ENCODE results near the gene KCTD2.
"Not testable (repeated sequence)": the region's sequence is repeated elsewhere in the genome, so short reads cannot be mapped to it uniquely, and the experiment has no call there.

Gene KCTD2

DNA sequence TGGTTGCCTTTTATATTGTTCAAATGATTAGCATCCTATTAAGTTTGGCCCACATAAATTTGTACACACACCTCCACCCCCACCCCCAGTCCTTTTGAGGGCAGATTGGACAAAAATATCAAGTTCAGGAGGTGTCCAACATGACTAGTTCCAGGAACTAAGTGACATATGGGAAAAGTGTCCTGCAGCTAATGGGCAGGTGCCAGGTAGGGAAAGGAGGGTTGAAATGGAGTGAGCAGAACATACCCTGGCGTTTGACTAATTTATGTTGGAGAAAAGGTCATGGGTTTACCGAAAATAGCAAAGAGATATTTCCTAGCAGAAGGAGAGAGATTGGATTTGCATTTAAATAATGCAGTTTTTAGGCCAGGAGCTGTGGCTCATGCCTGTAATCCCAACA, 4.9 kb downstream of the KCTD2 start:
- DNase-seq (ENCODE audit: low spot score), result peak; percentile 98

DNA sequence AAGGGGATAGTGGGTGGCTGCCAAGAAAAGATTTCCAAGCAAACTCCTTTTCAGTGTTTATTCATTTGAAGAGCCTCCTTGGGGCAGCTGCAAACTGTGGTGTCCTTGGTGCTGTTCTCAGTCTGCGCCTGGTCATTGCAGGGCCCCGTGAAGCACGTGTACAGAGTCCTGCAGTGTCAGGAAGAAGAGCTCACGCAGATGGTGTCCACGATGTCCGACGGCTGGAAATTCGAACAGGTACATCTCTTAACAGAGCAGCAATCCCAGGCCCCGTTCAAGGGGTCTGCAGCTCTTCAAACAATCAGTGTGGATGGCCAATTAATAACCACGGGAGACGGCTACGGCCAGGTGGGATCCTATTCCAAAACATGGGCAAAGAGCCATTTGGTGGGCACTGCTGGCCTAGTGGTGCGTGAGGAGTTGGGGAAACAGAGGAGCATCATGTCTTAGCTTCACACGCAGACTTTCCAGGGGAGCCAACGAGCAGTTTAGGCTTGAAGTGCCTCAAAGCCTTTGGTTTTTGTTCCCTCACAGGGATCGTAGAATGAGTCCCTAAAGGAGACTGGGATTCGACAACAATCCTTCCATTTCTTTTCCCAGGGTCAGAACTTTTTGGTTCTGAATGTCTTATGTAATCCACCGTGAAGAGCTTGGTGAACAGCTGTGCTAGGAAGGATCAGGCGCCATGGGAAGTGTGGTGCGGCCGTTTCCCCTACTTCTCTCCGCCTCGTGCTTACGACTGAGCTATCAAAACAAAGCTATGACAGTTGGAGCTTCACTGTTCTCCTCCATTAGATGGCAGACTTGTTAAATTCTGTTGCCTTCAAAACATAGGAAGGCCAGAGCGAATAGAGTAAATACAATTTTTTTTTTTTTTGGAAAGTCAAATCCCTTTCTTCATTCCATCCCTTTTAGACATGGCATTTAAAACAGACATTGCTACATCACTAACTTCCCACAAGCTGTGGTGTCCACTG, 12.6 kb downstream of the KCTD2 start:
- peak; percentile 89 for DNase-seq (ENCODE audit: low spot score)

DNA sequence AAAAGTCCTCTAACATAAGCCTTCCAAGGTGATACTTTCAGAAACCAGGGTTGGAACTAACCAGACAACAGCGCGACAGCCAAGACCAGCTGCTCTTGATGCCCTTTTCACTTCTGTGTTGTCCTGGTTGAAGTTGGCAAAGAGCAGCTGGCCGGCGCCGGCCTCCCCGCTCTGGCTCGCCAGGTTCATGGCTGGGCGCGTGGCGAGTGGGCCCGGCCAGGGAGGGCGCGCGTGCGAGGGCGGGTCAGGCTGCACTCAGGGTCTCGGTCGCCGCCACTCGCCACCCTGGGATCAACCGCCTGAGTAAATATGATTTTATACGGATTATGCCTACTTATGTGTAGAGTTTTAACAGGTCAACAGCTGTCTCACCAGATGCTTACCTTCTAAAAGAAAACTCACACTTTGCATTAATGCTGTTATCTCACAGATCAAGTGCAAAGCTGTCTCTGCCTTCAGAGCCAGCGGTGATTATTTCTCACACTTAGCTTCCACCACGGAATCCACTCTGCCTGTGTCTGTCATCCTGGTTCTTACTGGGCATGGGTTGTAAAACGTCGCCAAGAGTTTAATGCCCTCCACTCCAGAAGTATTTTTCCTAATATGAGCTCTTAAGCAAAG, 13.5 kb downstream of the KCTD2 start:
- DNase-seq (ENCODE audit: low spot score), result no peak

DNA sequence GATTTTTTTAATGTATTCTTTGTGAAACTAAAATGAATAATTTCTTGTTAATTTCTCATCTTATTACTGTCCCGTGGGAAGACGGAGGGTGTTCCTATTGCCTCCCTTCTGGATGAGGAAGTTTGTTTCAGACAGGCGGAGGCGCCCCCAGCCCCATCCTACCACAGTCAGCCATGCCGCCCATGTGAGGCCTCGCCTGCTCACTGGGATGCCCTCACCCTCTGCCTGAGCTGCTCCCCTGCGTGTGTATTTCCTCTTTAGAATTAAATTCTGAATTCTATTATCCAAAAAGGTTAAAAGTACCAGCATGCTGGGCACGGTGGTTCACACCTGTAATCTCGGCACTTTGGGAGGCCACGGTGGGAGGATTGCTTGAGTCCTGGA, 14.0 kb downstream of the KCTD2 start:
- DNase-seq (ENCODE audit: low spot score), result no peak

DNA sequence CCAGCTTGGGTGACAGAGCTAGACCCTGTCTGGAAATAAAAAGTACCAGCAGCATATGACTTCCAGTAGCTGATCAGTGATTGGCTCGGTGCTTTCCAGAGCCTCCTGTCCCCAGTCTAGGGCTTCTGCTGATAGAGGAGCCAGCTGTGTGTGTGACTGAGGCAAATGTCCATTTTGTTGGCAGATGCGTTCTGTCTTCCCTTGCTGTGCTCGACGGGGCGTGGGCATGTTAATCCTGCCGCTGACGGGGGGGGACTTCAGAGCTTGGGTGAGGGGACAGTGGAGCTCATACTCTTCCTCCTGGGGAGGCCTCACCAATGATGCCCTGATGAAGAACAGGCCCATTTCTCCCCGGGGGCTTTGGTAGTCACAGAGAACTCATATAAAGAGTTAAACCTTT, 14.6 kb downstream of the KCTD2 start:
- no peak for DNase-seq (ENCODE audit: low spot score)

DNA sequence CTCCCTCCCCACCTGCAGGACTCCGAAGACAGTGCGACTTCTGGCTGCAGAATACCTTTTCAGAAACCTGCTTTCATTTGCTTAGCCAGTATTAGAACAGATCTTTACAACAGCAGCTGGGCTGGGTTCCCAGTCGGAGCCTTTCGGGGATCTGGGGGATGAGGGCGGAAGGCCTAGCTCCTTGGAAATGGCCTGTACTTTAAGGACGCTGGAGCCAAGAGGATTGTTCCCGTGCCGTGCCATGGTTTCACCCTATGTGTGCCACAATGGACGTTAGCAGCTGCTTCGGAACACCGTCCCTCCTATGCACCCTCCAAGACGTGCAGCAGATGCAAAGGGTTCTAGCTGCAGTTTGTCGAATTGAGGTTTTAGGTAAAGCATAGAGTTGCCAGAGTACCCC, 16.2 kb downstream of the KCTD2 start:
- no peak for DNase-seq (ENCODE audit: low spot score)

DNA sequence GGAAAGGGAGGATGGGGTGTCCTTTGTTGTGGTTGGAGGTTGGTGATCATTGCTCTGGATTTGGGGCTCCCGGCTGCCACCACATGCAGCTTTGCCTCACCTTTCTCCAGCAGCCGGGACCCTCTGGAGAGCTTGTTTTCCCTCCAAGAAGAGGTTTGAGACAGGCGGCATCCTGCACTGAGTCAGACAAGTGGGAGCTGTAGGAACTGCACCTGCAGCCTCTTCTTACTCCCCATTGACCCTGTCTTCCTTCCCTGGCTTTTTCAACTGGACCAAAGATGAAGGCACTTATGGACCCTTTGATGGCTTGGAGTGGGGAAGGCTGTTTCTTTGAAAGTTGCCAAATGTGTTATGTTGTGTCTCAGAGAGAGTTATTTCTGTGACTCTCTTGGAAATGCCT, 16.6 kb downstream of the KCTD2 start:
- no peak for DNase-seq (ENCODE audit: low spot score)

DNA sequence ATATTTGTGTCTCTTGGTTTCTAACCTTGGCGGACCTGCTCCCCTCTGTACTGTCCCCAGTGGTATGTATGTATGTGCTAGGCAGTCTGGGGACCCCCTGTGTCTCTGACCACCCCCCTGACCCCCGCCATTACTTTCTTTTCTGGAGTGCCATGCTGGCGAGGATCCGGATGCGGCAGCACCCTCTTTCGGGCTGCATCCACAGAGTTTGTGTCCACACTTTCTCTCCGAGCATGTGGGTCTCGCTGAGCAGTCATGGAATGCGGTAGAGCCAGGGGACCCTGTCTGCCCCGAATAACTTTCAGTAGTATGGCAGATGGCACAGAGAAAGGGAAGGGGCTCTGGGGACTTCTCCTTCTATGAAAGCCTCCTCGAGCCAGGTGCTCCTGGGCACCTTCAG, 17.0 kb downstream of the KCTD2 start:
- no peak for DNase-seq (ENCODE audit: low spot score)

DNA sequence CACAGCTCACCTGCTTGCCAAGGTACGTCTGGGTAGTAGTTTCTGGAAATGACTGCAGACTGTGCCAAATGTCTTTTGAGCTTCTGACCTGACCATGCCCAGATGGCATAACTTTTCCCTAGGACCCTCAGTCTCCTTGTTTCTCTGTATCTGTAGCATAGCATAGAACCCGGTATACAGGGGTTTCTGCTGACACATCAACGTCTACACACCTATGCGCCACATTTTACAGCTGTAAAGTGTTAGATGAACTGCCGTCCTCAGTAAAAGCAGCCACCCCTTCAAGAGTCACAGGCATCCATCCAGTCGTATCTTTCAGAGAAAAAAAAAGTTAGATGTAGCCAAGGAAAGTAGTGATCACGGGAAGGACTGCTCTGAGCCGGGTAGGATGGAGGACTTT, 17.4 kb downstream of the KCTD2 start:
- DNase-seq (ENCODE audit: low spot score), result no peak

DNA sequence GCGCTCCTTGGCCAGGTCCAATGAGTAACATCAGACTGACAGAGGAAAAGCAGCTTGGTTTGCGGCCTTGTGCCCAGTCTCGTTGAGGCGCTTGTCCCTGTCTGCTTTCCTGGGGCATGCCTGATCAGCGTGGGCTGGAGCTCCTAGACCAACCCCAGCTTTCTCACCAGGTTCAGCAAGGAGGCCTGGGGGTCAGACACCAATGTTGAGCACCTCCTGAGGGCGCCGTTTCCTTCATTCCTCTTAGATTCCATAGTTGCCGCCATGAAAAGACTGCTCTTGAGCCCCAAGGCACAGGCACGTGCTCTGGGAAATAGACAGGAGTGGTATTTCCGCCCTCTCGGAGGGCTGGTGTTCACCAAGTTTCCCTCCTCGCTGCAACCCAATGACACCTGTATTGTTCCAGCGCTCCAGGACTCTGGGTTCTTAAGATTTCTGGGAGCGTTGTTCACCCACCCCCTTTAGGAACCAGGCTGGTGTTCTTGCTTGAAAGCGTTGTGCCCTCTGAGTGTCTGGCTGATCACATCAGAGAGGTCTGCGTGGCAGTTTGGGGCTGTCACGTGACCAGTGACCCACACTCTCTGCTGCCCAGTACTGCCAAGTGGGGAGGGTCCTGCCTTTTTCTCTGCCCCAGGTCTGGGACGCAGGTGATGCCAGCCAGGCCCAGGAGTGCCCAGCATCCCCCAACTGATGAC, 18.0 kb downstream of the KCTD2 start:
- DNase-seq (ENCODE audit: low spot score), result no peak

DNA sequence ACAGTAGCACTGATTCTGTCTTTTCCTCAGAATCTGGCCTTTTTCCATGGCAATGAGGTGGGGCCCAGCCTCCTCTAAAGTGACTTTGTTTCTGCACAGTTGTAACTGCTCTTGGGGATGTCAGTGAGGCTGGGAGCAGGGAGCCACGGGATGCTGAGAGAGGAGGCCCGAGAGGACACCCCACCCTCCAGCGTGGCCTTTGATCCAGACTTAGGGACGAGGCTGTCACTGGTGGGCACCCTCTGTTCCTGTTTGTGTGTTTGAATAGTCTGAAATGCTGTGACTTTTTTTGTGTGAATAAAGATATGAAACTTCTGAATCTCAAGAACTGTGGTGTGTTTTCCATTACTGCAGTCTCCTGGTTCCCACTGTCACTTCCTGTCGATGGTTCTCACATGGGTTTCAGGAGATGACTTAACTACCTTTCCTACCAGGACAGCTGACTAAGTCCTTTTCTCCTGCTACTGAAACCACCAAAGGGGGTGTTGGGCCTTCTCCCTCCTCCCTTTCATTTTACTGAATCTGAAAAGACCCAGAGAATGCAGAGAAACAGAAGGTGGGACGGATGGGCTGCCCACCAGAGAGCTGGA, 18.6 kb downstream of the KCTD2 start:
- no peak for DNase-seq (ENCODE audit: low spot score)

DNA sequence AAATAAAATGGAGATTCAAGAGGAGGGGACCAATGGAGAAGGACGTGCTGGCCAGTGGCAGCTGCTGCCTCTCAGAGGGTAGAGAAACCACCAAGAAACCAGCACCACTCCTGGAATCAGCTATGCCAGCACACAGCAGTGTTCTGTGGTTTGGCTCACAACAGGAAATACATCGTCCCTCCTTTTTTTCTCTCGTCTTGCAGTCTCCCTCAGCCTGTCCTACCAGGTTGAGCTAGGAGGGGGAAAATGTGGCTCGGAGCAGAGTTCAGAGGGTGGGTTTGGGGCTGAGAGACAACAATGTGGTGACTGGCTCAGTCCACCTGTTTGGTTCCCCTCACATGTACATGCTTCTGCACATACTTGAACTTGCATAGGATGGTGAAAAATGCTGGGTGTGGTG, 20.8 kb downstream of the KCTD2 start:
- DNase-seq (ENCODE audit: low spot score), result no peak

DNA sequence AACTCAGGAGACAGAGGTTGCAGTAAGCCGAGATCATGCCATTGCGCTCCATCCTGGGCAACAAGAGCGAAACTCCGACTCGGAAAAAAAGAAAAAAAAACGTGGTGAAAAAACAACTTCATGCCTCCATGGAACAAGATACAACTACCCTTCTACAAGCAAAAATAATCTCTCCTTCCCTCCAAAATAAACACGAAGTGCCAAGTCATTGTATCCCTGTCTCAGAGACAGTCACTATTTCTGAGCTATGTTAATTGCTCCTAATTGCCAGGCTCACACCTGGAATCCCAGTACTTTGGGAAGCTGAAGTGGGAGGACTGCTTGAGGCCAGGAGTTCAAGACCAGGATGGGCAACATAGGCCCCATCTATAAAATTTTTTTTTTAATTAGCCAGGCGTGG, 21.7 kb downstream of the KCTD2 start:
- DNase-seq (ENCODE audit: low spot score), result no peak

DNA sequence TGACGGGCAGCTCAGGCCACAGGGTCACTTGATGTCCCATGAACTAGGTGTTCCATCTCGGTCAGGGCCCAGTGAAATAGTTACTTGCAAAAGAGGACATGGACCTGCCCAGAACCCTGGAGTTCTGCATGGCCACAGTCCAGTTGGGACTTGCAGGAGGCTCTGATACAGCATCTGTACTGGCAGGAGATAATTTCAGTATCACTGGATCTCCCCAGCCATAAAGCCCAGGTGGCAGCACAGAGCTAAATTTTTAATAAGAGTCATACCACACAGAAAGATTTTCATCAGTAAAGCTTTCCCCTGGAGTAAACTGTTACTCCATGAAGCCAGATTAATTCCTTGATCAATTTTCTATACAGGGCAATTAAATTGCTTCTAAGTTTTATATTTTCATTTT, 22.8 kb downstream of the KCTD2 start:
- DNase-seq (ENCODE audit: low spot score), result no peak

DNA sequence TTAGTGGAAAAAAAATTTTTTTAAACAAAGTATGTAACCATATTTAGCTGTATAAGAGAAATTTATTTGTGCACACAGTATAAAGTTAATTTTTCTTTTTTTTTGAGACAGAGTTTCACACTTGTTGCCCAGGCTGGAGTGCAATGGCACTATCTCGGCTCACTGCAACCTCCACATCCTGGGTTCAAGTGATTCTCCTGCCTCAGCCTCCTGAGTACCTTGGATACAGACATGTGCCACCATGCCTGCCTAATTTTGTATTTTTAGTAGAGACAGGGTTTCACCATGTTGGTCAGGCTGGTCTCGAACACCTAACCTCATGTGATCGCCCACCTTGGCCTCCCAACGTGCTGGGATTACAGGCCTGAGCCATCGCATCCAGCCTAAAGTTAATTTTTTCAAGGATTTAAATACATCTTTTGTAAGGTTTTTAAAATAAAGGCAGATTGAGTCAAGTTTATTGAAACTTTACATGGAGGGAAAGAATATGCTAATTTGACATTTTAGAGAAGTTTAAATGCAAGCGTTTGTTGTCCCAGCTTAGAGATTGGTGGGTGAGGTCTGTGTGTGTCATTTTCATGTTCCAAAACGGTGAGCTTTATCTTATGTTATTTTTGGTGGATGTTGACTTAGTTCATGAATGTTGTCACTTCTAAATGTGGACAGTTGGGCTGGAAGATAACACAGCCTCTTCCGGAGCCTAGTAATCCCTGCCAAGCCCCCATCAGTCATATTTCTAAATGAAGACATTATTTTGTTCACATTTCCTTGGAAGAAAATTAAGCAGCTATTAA, 24.6 kb downstream of the KCTD2 start:
- DNase-seq (ENCODE audit: low spot score), result not testable (repeated sequence)

DNA sequence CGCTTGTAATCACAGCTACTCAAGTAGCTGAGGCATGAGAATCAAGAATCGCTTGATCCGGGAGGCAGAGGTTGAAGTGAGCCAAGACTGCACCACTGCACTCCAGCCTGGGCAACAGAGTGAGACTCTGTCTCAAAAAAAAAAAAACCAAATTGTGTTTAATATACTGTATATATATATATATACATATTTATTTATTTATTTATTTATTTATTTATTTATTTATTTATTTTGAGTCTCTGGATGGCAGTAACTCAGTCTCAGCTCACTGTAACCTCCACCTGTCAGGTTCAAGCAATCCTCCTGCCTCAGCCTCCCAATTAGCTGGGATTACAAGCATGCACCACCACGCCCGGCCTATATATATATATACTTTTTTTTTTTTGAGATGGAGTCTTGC, 25.9 kb downstream of the KCTD2 start:
- not testable (repeated sequence) for DNase-seq (ENCODE audit: low spot score)

DNA sequence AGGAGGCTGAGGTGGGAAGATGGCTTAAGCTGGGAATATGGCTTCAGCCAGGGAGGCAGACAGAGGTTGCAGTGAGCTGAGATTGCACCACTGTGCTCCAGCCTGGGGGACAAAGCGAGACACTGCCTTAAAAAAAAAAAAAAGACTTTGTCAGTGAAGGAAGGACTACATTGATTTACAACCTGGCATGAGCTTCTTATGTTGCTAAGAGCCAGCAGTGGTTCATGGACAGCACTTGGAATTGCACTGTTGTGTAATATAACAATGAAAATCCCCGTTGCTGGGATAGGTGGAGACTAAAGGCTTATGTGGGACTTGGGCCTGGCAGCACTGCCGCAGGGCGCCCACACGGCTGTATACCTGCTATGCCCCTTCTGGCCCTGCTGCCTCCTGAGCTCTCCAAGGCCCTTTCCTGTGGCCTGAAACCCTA, 26.6 kb downstream of the KCTD2 start:
- DNase-seq (ENCODE audit: low spot score), result no peak

DNA sequence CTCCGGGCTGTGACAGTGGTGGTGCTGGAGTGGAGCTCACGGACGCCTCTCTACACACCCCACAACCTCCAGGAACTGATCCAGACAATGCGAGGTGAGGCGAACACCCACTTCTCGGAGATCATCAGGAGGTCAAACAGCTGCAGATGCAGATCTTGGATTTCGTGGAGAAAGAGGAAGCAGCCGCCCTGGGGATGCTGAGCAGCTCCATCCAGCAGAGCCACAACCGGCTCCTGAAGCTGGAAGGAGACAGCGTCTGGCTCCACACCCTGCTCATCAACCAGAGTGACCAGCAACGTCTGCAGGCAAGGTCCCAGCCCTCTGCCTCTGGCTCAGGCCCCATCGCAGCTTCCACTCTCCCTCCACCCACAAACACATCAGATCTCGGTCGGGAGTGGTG, 27.5 kb downstream of the KCTD2 start:
- no peak for DNase-seq (ENCODE audit: low spot score)

DNA sequence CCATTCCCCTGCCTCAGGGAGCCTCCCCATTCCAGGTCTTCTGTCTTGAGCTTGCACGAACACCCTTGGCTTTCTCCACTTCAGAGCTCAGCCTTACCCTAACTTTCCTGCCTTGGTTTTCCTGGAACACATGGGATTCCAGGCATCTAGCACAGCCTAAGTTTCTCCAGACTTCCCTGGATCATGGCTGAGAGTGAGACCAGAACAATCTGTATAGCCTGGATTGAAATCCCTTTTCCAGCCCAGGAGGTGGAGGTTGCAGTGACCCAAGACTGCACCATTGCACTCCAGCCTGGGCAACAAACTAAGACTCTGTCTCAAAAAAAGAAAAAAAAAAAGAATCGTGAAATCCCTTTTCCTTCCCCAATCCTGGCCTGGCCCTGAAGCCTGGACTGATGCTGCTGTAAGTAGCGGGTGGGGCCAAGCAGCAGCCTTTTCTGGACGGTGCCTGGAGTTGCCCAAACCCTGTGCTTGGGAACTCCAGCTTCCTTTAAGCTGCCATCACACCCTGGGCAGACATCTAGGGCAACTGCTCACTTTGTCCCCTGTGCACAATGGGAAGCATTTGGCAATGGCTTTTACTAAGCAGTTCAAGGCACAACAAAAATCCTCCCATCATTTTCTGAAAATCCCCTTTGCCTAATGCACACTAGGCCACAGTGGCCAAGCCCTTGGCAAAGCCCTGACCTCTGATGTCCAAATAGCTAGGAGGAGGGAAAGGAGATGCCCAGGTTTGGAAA, 28.7 kb downstream of the KCTD2 start:
- DNase-seq (ENCODE audit: low spot score), result no peak

DNA sequence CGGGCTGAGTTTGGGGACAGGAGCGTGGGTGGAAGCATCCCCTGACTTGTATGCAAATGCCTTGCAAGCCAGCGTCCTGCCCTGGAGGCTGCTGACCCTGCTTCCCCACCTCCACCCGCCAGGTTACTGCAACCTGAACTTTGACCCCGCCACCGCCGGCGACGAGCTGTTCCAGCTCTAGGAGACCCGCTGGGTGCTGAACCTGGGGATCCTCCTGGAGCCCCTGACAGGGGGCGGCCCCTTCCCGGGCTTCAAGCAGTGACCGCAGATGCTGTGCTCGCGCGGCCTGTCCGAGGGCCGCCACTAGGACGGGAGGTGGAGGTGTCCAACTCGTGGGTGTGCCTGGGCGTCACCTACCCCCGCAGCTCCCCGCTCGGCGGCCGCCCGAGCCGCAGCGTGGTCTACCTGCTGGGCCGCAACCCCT, 30.1 kb downstream of the KCTD2 start:
- no peak for DNase-seq (ENCODE audit: low spot score)

Measured in cerebellar cortex (tissue), 1 donor.